ENCODE data around the gene TEX44.

DNA sequence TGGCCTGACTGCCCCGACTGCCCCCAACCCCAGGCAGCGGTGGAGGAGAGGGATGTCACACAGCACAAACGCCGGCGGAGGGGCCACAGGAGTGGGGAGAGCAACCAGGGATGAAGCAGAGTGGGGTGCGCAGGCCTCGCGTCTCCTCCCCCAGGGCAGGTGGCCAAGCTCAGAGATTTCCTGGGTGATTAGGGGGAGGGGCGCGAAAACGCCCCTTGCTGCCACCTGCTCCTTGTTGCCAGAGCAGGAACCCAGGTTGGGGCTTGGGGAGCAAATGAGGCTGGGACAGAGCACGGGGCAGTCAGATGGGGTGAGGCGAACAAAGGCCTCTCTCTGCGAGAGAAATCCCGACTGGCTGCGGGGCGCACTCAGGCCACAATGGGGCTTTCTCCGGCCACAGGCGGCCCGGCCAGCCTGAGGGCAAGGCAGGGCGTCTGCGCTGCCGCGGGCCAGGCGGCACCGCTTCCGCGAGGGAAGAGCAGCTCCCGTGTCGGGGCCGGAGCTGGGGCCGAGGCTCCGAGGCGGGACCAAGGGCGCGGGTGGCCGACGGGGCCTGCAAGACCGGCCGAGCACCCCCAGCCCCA is 11.5 kb downstream of the TEX44 start:
- TF ChIP-seq, protein P1, sequence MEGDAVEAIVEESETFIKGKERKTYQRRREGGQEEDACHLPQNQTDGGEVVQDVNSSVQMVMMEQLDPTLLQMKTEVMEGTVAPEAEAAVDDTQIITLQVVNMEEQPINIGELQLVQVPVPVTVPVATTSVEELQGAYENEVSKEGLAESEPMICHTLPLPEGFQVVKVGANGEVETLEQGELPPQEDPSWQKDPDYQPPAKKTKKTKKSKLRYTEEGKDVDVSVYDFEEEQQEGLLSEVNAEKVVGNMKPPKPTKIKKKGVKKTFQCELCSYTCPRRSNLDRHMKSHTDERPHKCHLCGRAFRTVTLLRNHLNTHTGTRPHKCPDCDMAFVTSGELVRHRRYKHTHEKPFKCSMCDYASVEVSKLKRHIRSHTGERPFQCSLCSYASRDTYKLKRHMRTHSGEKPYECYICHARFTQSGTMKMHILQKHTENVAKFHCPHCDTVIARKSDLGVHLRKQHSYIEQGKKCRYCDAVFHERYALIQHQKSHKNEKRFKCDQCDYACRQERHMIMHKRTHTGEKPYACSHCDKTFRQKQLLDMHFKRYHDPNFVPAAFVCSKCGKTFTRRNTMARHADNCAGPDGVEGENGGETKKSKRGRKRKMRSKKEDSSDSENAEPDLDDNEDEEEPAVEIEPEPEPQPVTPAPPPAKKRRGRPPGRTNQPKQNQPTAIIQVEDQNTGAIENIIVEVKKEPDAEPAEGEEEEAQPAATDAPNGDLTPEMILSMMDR (IDR thresholded peaks at IDR 0.05), result peak in 1 of 3 donors; percentile 29
- TF ChIP-seq POLR2A (IDR thresholded peaks at IDR 0.05) (peak; percentile 11), POLR2AphosphoS5 (IDR thresholded peaks at IDR 0.05) (peak; percentile 37 to 68 (median 66))

All from breast epithelium (tissue), 3 donors.